Thyroid gland (tissue), 4 donors: ENCODE results near the gene TMPRSS6. TPM values are rescaled to one million over a fixed set of nuclear protein-coding genes. Genes with fewer than 3 reads are reported as not detected.

Experiments
- DNase-seq, 2 donors: peaks; one replicate each; pipeline ENCODE4 v3.0.0-alpha.2; 2019
- H3K27ac ChIP-seq, 3 donors: fragments of 200-600 bp; sonication (generic); 1 replicate in 2 of 3; 2 replicates in 1 of 3; pipeline ENCODE4 v1.5.1; 2016 to 2019; ENCODE audit warnings: mild to moderate bottlenecking in 1 of 3, moderate library complexity in 1 of 3
- H3K27me3 ChIP-seq: fragments of 200-600 bp; sonication (generic); one replicate; pipeline ENCODE4 v1.5.1; 2019
- H3K36me3 ChIP-seq, 2 donors: fragments of 200-600 bp; sonication (generic); one replicate each; pipeline ENCODE4 v1.5.1; 2016 to 2019
- H3K4me1 ChIP-seq, 2 donors: fragments of 200-600 bp; sonication (generic); one replicate each; pipeline ENCODE4 v1.5.1; 2017 to 2019
- H3K4me3 ChIP-seq, 3 donors: fragments of 200-600 bp; sonication (generic); replicated peaks in 1 of 3; 1 replicate in 2 of 3; 2 replicates in 1 of 3; pipeline ENCODE4 v1.5.1; 2016; ENCODE audit warnings: mild to moderate bottlenecking in 1 of 3
- H3K9me3 ChIP-seq: fragments of 200-600 bp; sonication (generic); one replicate; pipeline ENCODE4 v1.5.1; 2017
- POLR2A ChIP-seq, 2 donors: fragments of 450-650 bp; IDR thresholded peaks; one replicate each; pipeline ENCODE4 v1.6.1; 2017; ENCODE audit warnings: antibody characterized with exemption in 2 of 2, mild to moderate bottlenecking in 2 of 2, moderate library complexity in 1 of 2
- WGBS, 2 donors: methylation state at CpG; one replicate each; pipeline ENCODE4 v1.1.5; 2017; 5-methylcytosine and 5-hydroxymethylcytosine counted together
- intact Hi-C: fragments of 100-400 bp; cut with DNase I; formaldehyde crosslinking; loops from one replicate; pipeline ENCODE4 v1.15.1; 2023
- total RNA-seq, 4 donors: library from RNA; depleted of rRNA; stranded (reverse); fragments of >200 nt; gene quantifications; one replicate each; pipeline ENCODE4 v1.2.3, GENCODE V29; 2016
- TF ChIP-seq, protein P1 (sequence below), 6 experiments: fragments of 200-600 bp in 3 of 6; fragments of 450-650 bp in 3 of 6; sonication (generic) in 3 of 6; IDR thresholded peaks; one replicate each; pipeline ENCODE4 v1.5.1; 2016 to 2019; ENCODE audit warnings: antibody characterized with exemption in 6 of 6, mild to moderate bottlenecking in 2 of 6, inconsistent platforms in 1 of 6, moderate library complexity in 1 of 6

The TMPRSS6 gene
- total RNA-seq, 4 donors from 2014 or later, result 0.50 TPM; not detected in 3

DNA sequence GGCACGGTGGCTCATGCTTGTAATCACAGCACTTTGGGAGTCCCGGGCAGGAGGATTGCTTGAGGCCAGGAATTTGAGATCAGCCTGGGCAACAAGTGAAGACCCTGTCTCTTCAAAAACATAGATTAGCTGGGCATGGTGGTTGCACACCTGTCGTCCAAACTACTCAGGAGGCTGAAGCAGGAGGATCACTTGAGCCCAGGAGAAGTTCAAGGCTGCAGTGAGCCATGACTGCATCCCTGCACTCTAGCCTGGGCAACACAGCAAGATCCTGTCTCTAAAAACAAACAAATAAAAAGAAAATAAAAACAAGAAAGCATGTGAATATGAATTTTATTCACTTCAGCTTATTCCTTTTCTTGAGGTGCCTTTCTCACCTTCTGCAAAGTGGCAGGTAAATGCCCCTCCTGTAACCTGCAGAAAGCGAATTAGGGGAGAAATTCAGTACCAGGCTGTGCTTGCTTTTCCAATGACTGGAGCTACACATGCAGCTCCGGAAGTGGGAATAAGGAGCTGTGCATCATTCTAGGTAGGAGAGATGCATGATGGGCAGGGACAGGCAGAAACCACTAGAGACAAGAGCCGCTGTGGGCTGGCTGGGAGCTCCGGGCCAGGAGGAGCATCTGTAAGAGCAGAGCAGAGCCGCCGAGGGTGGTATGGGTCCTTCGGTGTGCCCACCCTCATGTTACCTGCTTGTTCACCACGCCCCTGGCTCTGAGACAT is 72.7 kb downstream of the TMPRSS6 start:
- intact Hi-C loops, result loop anchor here (10.0 kb wide), 1 partner anchor 172 kb away; the partner anchor contains the start of gene NCF4
- H3K4me3 ChIP-seq, result no peak overlapping the region
- H3K36me3 ChIP-seq, result no peaks in the 10 kb centered on the region
- no peak overlapping the region for H3K27ac ChIP-seq
- DNase-seq, result no peak
- no peaks in the 10 kb centered on the region for H3K9me3 ChIP-seq
- H3K27me3 ChIP-seq, result no peaks in the 10 kb centered on the region
- 76 to 79% methylated on average over 11 of the region's 11 CpGs for WGBS, 2 donors
- TF ChIP-seq, protein P1, sequence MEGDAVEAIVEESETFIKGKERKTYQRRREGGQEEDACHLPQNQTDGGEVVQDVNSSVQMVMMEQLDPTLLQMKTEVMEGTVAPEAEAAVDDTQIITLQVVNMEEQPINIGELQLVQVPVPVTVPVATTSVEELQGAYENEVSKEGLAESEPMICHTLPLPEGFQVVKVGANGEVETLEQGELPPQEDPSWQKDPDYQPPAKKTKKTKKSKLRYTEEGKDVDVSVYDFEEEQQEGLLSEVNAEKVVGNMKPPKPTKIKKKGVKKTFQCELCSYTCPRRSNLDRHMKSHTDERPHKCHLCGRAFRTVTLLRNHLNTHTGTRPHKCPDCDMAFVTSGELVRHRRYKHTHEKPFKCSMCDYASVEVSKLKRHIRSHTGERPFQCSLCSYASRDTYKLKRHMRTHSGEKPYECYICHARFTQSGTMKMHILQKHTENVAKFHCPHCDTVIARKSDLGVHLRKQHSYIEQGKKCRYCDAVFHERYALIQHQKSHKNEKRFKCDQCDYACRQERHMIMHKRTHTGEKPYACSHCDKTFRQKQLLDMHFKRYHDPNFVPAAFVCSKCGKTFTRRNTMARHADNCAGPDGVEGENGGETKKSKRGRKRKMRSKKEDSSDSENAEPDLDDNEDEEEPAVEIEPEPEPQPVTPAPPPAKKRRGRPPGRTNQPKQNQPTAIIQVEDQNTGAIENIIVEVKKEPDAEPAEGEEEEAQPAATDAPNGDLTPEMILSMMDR (IDR thresholded peaks at IDR 0.05), result no peak
- TF ChIP-seq POLR2A (IDR thresholded peaks at IDR 0.05), result no peak
- peaks cover 12% of the 10 kb centered on the region in 2 donors for H3K4me1 ChIP-seq

DNA sequence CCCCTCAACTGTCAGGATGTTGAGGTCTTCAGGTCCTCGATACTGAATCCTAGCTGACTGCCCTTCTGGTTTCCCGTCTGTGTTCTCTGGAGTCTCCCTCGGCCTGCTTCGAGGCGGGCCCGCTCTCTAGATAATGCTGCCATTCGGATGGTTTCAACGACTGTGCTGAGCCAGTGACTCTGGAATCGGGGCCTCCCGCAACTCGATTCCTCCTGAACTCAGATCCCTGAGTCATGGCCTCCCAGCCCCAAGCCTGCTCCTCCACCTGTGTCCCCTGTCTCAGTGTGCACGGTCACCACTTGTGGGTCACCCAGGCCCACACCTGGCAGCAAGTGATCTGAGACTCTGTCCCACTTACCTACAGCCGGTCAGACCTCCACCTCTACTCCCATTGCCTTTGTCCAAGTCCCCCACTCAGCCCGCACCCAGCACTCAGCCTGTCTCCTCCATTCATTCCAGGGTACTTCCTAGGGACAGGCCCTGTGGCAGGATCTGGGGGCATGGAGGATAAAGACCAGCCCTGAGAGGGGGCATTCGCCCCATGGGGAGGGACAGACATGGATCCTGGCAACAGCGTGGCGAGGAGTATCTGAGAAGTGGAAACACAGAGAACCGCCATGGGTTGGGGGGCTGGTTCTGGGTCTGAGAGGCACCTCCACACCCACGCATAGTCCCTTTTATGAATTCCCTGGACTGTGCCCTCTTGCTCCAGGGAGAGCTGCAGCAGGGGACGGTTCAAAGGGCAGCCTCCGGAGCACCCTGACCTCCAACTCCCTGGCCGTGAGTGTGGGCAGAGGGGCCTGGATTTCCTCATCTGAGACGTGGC is 75.7 kb downstream of the TMPRSS6 start:
- Histone ChIP-seq H3K4me1 (peaks cover 15 to 16% of the 10 kb centered on the region in 2 donors), H3K4me3 (no peak overlapping the region), H3K27me3 (no peaks in the 10 kb centered on the region), H3K9me3 (no peaks in the 10 kb centered on the region), H3K36me3 (peaks cover 8 to 9% of the 10 kb centered on the region in 2 donors), H3K27ac (no peak overlapping the region)
- intact Hi-C loops, result loop anchor here (10.0 kb wide), 1 partner anchor 169 kb away; the partner anchor contains the start of gene NCF4
- no peak for TF ChIP-seq POLR2A (IDR thresholded peaks at IDR 0.05)
- TF ChIP-seq, protein P1 (IDR thresholded peaks at IDR 0.05), result no peak
- DNase-seq, result no peak
- WGBS, 2 donors, result 89 to 91% methylated on average over 22 to 23 of the region's 23 CpGs

DNA sequence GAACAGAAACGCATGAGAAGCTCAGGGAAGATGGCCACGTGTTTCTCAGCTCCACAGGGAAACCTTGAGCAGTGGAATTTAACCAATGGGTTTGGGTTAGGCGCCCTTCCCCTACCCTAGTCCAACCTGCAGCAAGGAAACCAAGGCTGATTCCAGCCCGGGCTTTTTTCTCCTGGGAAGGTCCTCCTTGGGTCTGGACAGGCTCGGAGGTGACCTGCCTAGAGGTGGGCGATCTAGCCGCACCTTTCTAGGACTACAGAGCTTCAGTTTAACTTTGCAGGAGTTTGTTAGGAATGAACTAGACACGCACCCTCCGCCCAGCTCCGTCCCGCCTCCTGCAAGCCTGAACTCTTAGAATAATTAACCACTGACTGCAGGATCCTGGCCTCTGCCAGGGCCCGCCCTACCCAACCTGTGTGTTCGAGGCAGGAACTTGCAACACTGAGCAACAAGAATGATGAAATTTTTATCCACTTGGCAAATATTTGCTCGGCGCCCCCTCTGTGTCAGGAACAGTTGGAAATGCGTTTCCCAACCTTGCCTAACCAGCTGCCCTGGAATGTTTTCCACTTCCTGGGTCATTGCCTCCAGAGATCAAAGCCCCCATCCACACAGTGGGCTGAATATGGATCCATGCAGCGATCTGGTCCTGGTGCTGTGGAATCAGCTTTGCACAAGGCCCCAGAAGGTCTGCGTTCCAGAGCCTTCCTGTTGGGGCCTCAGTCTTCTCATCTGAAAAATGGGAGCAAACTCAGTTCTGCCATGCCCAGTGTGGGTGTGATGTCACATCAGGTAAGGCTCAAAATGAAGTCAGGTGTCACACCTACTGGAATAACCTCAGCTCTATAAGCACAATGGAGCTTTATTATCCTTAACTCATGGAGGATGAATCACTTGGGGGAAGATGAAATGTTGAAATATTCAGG is 76.7 kb downstream of the TMPRSS6 start:
- TF ChIP-seq, protein P1 (IDR thresholded peaks at IDR 0.05), result no peak
- TF ChIP-seq POLR2A (IDR thresholded peaks at IDR 0.05), result no peak
- peak; percentile 45 to 60 for DNase-seq
- H3K27me3 ChIP-seq, result no peaks in the 10 kb centered on the region
- H3K9me3 ChIP-seq, result no peaks in the 10 kb centered on the region
- H3K27ac ChIP-seq, result no peak overlapping the region
- WGBS, 2 donors, result 45 to 49% methylated on average over 17 to 18 of the region's 18 CpGs
- no peak overlapping the region for H3K4me3 ChIP-seq
- peaks cover 15 to 16% of the 10 kb centered on the region in 2 donors for H3K4me1 ChIP-seq
- intact Hi-C loops, result loop anchor here (10.0 kb wide), 1 partner anchor 168 kb away; the partner anchor contains the start of gene NCF4
- H3K36me3 ChIP-seq, result peaks cover 8 to 11% of the 10 kb centered on the region in 2 donors

DNA sequence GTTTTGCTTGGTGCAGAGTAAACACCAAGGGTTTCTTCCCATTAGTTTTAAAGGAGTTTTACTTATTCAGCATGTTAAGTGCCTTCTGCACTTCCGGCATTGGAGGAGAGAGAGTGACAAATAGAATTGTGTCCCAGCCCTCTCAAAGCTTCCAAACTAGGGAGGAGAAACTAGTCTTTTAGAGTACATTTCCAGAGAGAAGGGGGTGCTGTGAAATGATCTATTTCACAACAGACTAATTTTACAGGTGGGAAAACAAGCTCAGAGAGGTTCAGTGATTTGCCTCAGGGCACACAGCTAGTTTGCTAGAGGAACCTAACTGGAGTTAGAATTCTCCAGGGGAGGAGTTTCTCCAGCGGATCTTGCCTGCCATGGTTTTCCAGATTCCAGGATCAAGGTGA is 77.4 kb downstream of the TMPRSS6 start:
- no peak overlapping the region for H3K4me3 ChIP-seq
- WGBS, 2 donors, result 38 to 42% methylated on average over 2 of the region's 2 CpGs
- H3K27ac ChIP-seq, result no peak overlapping the region
- peaks cover 8 to 16% of the 10 kb centered on the region in 2 donors for H3K36me3 ChIP-seq
- H3K27me3 ChIP-seq, result no peaks in the 10 kb centered on the region
- H3K4me1 ChIP-seq, result peaks cover 15 to 16% of the 10 kb centered on the region in 2 donors
- intact Hi-C loops, result loop anchor here (10.0 kb wide), 1 partner anchor 167 kb away; the partner anchor contains the start of gene NCF4
- H3K9me3 ChIP-seq, result no peaks in the 10 kb centered on the region
- DNase-seq, result no peak
- TF ChIP-seq, protein P1 (IDR thresholded peaks at IDR 0.05), result no peak
- TF ChIP-seq POLR2A (IDR thresholded peaks at IDR 0.05), result no peak
